Neuron (in vitro differentiated cells): Measurements from ENCODE around the gene USP21.

Source experiments
- H2AFZ ChIP-seq: one replicate; pipeline ENCODE4 v1.6.1; 2013; ENCODE audit warnings: low read depth, mild to moderate bottlenecking, inconsistent platforms, low read length, moderate library complexity
- H3K27me3 ChIP-seq: one replicate; pipeline ENCODE4 v1.6.1; 2013; ENCODE audit warnings: low read length; ENCODE audit not compliant: insufficient read depth
- H3K36me3 ChIP-seq: one replicate; pipeline ENCODE4 v1.6.1; 2013; ENCODE audit warnings: low read length; ENCODE audit not compliant: insufficient read depth
- H3K4me1 ChIP-seq: one replicate; pipeline ENCODE4 v1.6.1; 2013; ENCODE audit warnings: low read length; ENCODE audit not compliant: insufficient read depth
- H3K4me3 ChIP-seq: 2 replicates; pipeline ENCODE4 v1.5.1; 2013; ENCODE audit warnings: mild to moderate bottlenecking, low read length, moderate library complexity
- H3K9me3 ChIP-seq: one replicate; pipeline ENCODE4 v1.6.1; 2013; ENCODE audit warnings: low read length

Gene USP21

DNA sequence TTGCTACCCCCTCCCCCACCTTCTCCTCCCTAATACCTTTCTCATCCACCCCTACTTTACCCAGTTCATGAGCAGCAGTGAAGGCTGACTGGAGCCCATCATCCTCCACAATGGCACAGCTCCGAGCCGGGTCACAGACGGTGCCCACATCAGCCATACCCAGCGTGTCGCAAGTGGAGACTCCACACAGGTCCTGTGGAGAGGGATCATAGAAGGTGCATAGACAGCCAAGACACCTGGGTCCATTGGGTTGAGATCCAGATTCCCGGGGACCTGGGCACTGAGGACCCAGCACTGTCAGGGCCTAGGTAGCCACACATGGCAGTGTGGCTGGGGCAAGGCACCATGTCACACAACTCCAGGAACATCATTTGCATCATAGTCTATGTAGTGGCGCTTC lies 36.8 kb downstream of the USP21 start:
- Histone ChIP-seq H3K27me3 (no peaks in the 10 kb centered on the region), H3K36me3 (no peaks in the 10 kb centered on the region), H2AFZ (no peak overlapping the region), H3K4me3 (no peak overlapping the region), H3K9me3 (no peaks in the 10 kb centered on the region), H3K4me1 (peaks cover 24% of the 10 kb centered on the region)

- no peak overlapping the region for H3K4me3 ChIP-seq
- peaks cover 30% of the 10 kb centered on the region for H3K4me1 ChIP-seq
- no peaks in the 10 kb centered on the region for H3K9me3 ChIP-seq
- H2AFZ ChIP-seq: no peak overlapping the region
- H3K36me3 ChIP-seq: no peaks in the 10 kb centered on the region
- no peaks in the 10 kb centered on the region for H3K27me3 ChIP-seq
Observed at GRCh38 chr1:161196521-161197451, 37.5 kb downstream of the USP21 start.

GRCh38 chr1:161197560-161198193 lies 38.4 kb downstream of the USP21 start:
- Histone ChIP-seq H2AFZ (no peak overlapping the region), H3K9me3 (no peaks in the 10 kb centered on the region), H3K36me3 (no peaks in the 10 kb centered on the region), H3K4me3 (no peak overlapping the region), H3K4me1 (peaks cover 31% of the 10 kb centered on the region), H3K27me3 (no peaks in the 10 kb centered on the region)

DNA sequence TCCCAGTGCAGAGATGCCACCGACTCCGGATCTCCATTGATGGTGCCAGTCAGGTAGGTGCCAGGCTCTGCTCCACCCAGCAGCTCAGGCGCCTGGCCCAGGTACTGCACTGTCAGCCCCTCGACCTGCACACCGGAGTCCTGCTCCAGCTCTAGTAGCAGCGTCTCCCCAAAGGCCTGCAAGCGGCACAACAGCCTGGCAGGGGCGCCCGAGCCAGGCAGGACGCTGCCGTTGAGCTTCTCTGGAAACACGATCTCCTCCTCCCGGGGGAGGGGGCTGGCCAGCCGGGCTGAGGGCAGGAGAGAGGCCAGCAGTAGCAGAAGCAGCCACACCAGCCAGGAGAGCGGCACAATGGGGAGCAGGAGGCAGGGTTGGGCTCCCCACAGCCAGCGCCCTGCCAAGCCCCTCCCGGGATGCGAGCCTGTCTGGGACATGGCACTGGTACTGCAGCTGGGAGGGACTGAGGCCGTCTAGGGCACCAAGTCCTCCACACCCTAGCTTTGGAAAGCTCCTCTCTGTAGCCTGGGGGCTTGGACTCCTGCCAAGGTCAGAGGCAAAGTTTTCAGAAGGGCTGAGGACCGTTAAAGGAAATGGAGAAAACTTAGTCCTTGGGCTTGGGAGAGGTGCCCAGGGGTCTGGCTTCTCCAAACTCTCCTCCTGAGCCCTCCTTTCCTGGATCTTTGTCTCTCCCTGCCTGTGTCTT lies 39.0 kb downstream of the USP21 start:
- H3K9me3 ChIP-seq: no peaks in the 10 kb centered on the region
- peaks cover under 1% of the 10 kb centered on the region for H3K36me3 ChIP-seq
- no peaks in the 10 kb centered on the region for H3K27me3 ChIP-seq
- H2AFZ ChIP-seq: no peak overlapping the region
- no peak overlapping the region for H3K4me3 ChIP-seq
- peaks cover 26% of the 10 kb centered on the region for H3K4me1 ChIP-seq

DNA sequence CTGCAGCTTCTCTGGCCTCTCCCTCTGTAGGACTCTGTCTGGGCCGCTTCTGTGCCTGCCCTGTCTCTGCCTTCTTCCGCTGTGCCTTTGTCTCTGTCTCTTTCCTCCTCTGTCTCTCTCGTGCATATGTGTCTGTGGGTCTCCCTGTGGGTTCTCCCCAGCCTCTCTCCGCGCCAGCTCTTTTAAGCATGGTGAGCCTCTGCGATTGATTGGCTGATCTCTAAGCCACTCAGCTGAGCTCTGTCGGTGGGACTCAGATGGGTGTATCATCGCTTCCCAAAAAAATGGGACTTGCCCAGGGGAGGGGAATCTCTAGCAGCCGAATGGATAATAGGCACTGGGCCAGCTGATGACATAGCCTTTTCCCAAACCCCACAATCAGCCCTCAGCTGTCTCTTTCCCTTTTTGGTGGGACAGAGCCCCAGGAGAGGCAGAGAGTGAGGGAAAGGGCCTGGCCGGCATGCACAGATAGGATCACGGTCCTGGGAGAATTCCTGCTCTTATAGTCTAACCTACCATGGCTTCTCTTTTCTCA lies 39.7 kb downstream of the USP21 start, which contains the start of gene ADAMTS4:
Gene ADAMTS4, minus strand, starts transcription at position 158 of the 535 bp plus-strand sequence. CDS start 427 bp downstream, outside the sequence.
- H3K4me3 ChIP-seq: no peak within 1 kb of the TSS
- peaks cover 26% of the 10 kb centered on the region for H3K4me1 ChIP-seq
- H2AFZ ChIP-seq: no peak within 1 kb of the TSS
- no peaks in the 10 kb centered on the region for H3K27me3 ChIP-seq
- no peaks in the 10 kb centered on the region for H3K9me3 ChIP-seq
- H3K36me3 ChIP-seq: peaks cover 6% of the 10 kb centered on the region

GRCh38 chr1:161199506-161200139 lies 40.3 kb downstream of the USP21 start:
- no peaks in the 10 kb centered on the region for H3K27me3 ChIP-seq
- no peak overlapping the region for H3K4me3 ChIP-seq
- peaks cover 26% of the 10 kb centered on the region for H3K4me1 ChIP-seq
- no peaks in the 10 kb centered on the region for H3K9me3 ChIP-seq
- no peak overlapping the region for H2AFZ ChIP-seq
- peaks cover 13% of the 10 kb centered on the region for H3K36me3 ChIP-seq

GRCh38 chr1:161200421-161200991 lies 41.2 kb downstream of the USP21 start:
- Histone ChIP-seq H3K4me3 (no peak overlapping the region), H3K4me1 (peaks cover 26% of the 10 kb centered on the region), H2AFZ (peak overlapping the region; percentile 43), H3K36me3 (peaks cover 19% of the 10 kb centered on the region), H3K27me3 (no peaks in the 10 kb centered on the region), H3K9me3 (no peaks in the 10 kb centered on the region)

GRCh38 chr1:161200992-161201835 lies 41.9 kb downstream of the USP21 start:
- Histone ChIP-seq H2AFZ (peak overlapping the region; percentile 43), H3K4me3 (peak overlapping the region; percentile 34), H3K9me3 (no peaks in the 10 kb centered on the region), H3K4me1 (peaks cover 26% of the 10 kb centered on the region), H3K36me3 (peaks cover 25% of the 10 kb centered on the region), H3K27me3 (no peaks in the 10 kb centered on the region)

GRCh38 chr1:161201836-161202712 lies 42.8 kb downstream of the USP21 start, which contains the start of gene NDUFS2:
Gene NDUFS2 (plus strand): TSS chr1:161202367. CDS start chr1:161202386, 19 bp downstream.
- peaks cover 34% of the 10 kb centered on the region for H3K36me3 ChIP-seq
- no peaks in the 10 kb centered on the region for H3K27me3 ChIP-seq
- peaks cover 26% of the 10 kb centered on the region for H3K4me1 ChIP-seq
- H3K4me3 ChIP-seq: peak within 1 kb of the TSS; percentile 88
- H2AFZ ChIP-seq: peak within 1 kb of the TSS; percentile 43
- H3K9me3 ChIP-seq: no peaks in the 10 kb centered on the region

- no peak overlapping the region for H3K4me3 ChIP-seq
Observed at GRCh38 chr1:161206411-161207140, 47.3 kb downstream of the USP21 start.

More at GRCh38 chr1:161206411-161207140, 47.3 kb downstream of the USP21 start:
- peaks cover 3% of the 10 kb centered on the region for H3K4me1 ChIP-seq
- no peak overlapping the region for H2AFZ ChIP-seq
- H3K9me3 ChIP-seq: no peaks in the 10 kb centered on the region
- H3K27me3 ChIP-seq: no peaks in the 10 kb centered on the region
- H3K36me3 ChIP-seq: peaks cover 63% of the 10 kb centered on the region
